HS-5 (cell line): ENCODE results near the gene PYCR2.
"Not testable (repeated sequence)": the region's sequence is repeated elsewhere in the genome, so short reads cannot be mapped to it uniquely, and the experiment has no call there.

Experiments used
- DNase-seq: peaks from one replicate; pipeline ENCODE4 v3.0.0-alpha.2; 2012; ENCODE audit warnings: low read depth

The PYCR2 gene

GRCh38 chr1:225923692-225924555, at the start of gene PYCR2:
PYCR2 (minus strand) TSS chr1:225924250; CDS start chr1:225924110, 140 bp downstream.
- DNase-seq, result peak; percentile 84

GRCh38 chr1:225973158-225973557, 49.1 kb upstream of the PYCR2 start:
- DNase-seq, result no peak

GRCh38 chr1:225972344-225973152, 48.5 kb upstream of the PYCR2 start:
- no peak for DNase-seq

GRCh38 chr1:225970592-225971157, 46.6 kb upstream of the PYCR2 start:
- not testable (repeated sequence) for DNase-seq

GRCh38 chr1:225969751-225970150, 45.7 kb upstream of the PYCR2 start:
- not testable (repeated sequence) for DNase-seq

GRCh38 chr1:225965231-225965630, 41.2 kb upstream of the PYCR2 start:
- no peak for DNase-seq

GRCh38 chr1:225963735-225964530, 39.9 kb upstream of the PYCR2 start:
- DNase-seq, result no peak

GRCh38 chr1:225962440-225962975, 38.5 kb upstream of the PYCR2 start:
- DNase-seq, result no peak

GRCh38 chr1:225961659-225962439, 37.8 kb upstream of the PYCR2 start:
- no peak for DNase-seq

- DNase-seq, result no peak
These were observed 34.0 kb upstream of the PYCR2 start for GRCh38 chr1:225958041-225958440.

- no peak for DNase-seq
These were observed 30.7 kb upstream of the PYCR2 start for GRCh38 chr1:225954753-225955152.

- DNase-seq, result no peak
These were observed 29.3 kb upstream of the PYCR2 start for GRCh38 chr1:225953315-225953714.

- DNase-seq, result no peak
These were observed 27.0 kb upstream of the PYCR2 start for GRCh38 chr1:225950905-225951497.

- DNase-seq, result no peak
These were observed 25.0 kb upstream of the PYCR2 start for GRCh38 chr1:225949041-225949440.

GRCh38 chr1:225946803-225947202, 22.8 kb upstream of the PYCR2 start:
- no peak for DNase-seq

- no peak for DNase-seq
These were observed 22.1 kb upstream of the PYCR2 start for GRCh38 chr1:225946082-225946620.

GRCh38 chr1:225945564-225945963, 21.5 kb upstream of the PYCR2 start:
- no peak for DNase-seq

- no peak for DNase-seq
These were observed 20.9 kb upstream of the PYCR2 start for GRCh38 chr1:225944951-225945350.

- no peak for DNase-seq
These were observed 20.3 kb upstream of the PYCR2 start for GRCh38 chr1:225944387-225944786.

- no peak for DNase-seq
These were observed 19.5 kb upstream of the PYCR2 start for GRCh38 chr1:225943582-225943981.
